Mesendoderm (in vitro differentiated cells): Measurements from ENCODE around the gene SPEG.
A peak's percentile ranks its signal among the peaks of the same experiment; 100 is the strongest.

Experiments
- DNase-seq: peaks from one replicate; pipeline ENCODE4 v3.0.0; 2013
- H2AK5ac ChIP-seq: 2 replicates; pipeline ENCODE4 v1.6.1; 2013; ENCODE audit warnings: low read length, inconsistent platforms
- H2BK120ac ChIP-seq: 2 replicates; pipeline ENCODE4 v1.6.1; 2013; ENCODE audit warnings: low read depth, mild to moderate bottlenecking, low read length, moderate library complexity, mixed read lengths
- H2BK15ac ChIP-seq: replicated peaks from 2 replicates; pipeline ENCODE4 v1.6.1; 2013; ENCODE audit warnings: low read depth, mild to moderate bottlenecking, moderate library complexity
- H2BK5ac ChIP-seq: 2 replicates; pipeline ENCODE4 v1.6.1; 2013; ENCODE audit warnings: low read length, inconsistent platforms
- H3K18ac ChIP-seq: 2 replicates; pipeline ENCODE4 v1.6.1; 2013; ENCODE audit warnings: mild to moderate bottlenecking, low read length, mixed read lengths
- H3K23ac ChIP-seq: one replicate; pipeline ENCODE4 v1.6.1; 2013; ENCODE audit warnings: low read length
- H3K27ac ChIP-seq: 2 replicates; pipeline ENCODE4 v1.5.1; 2013; ENCODE audit warnings: low read depth, mild to moderate bottlenecking, inconsistent platforms, low read length, moderate library complexity
- H3K27me3 ChIP-seq: 2 replicates; pipeline ENCODE4 v1.6.1; 2013; ENCODE audit warnings: low read length, control low read depth, mild to moderate bottlenecking, inconsistent platforms; ENCODE audit not compliant: insufficient read depth, poor library complexity
- H3K36me3 ChIP-seq: 2 replicates; pipeline ENCODE4 v1.6.1; 2013; ENCODE audit warnings: low read length, inconsistent platforms; ENCODE audit not compliant: control insufficient read depth, insufficient read depth
- H3K4ac ChIP-seq: one replicate; pipeline ENCODE4 v1.6.1; 2013; ENCODE audit warnings: low read depth, mild to moderate bottlenecking, low read length, moderate library complexity
- H3K4me1 ChIP-seq: 2 replicates; pipeline ENCODE4 v1.6.1; 2013; ENCODE audit warnings: low read depth, low read length, inconsistent platforms; ENCODE audit not compliant: control insufficient read depth
- H3K4me2 ChIP-seq: 2 replicates; pipeline ENCODE4 v1.6.1; 2013; ENCODE audit warnings: low read length
- H3K4me3 ChIP-seq: 2 replicates; pipeline ENCODE4 v1.5.1; 2013; ENCODE audit warnings: mild to moderate bottlenecking, low read length
- H3K56ac ChIP-seq: one replicate; pipeline ENCODE4 v1.6.1; 2013; ENCODE audit warnings: low read length
- H3K79me1 ChIP-seq: 2 replicates; pipeline ENCODE4 v1.6.1; 2013; ENCODE audit warnings: low read length, inconsistent platforms
- H3K79me2 ChIP-seq: 2 replicates; pipeline ENCODE4 v1.6.1; 2013; ENCODE audit warnings: mild to moderate bottlenecking, low read length; ENCODE audit not compliant: control insufficient read depth, insufficient read depth
- H3K9ac ChIP-seq: 2 replicates; pipeline ENCODE4 v1.6.1; 2013; ENCODE audit warnings: low read length, inconsistent platforms
- H4K5ac ChIP-seq: one replicate; pipeline ENCODE4 v1.6.1; 2013; ENCODE audit warnings: low read length
- H4K8ac ChIP-seq: one replicate; pipeline ENCODE4 v1.6.1; 2013; ENCODE audit warnings: low read depth, mild to moderate bottlenecking, control low read depth, low read length, moderate library complexity
- WGBS: extraction: QIAGEN DNeasy Blood & Tissue Kit; methylation state at CpG from one replicate; pipeline ENCODE4 v1.1.7; 2013; ENCODE audit warnings: low lambda C conversion rate, missing lambda C conversion rate; ENCODE audit not compliant: insufficient coverage; ENCODE audit errors: extremely low coverage; 5-methylcytosine and 5-hydroxymethylcytosine counted together

Gene SPEG

DNA sequence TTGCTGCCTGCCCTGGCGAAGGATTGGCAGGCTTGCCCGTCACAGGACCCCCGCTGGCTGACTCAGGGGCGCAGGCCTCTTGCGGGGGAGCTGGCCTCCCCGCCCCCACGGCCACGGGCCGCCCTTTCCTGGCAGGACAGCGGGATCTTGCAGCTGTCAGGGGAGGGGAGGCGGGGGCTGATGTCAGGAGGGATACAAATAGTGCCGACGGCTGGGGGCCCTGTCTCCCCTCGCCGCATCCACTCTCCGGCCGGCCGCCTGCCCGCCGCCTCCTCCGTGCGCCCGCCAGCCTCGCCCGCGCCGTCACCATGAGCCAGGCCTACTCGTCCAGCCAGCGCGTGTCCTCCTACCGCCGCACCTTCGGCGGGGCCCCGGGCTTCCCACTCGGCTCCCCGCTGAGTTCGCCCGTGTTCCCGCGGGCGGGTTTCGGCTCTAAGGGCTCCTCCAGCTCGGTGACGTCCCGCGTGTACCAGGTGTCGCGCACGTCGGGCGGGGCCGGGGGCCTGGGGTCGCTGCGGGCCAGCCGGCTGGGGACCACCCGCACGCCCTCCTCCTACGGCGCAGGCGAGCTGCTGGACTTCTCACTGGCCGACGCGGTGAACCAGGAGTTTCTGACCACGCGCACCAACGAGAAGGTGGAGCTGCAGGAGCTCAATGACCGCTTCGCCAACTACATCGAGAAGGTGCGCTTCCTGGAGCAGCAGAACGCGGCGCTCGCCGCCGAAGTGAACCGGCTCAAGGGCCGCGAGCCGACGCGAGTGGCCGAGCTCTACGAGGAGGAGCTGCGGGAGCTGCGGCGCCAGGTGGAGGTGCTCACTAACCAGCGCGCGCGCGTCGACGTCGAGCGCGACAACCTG is 16.3 kb upstream of the SPEG start, which contains the start of gene DES:
DES (plus strand) TSS at position 223 of the 857 bp plus-strand sequence; CDS start at position 309, 86 bp downstream.
- Histone ChIP-seq H3K79me2 (no peaks in the 10 kb centered on the region), H3K4me2 (peak within 1 kb of the TSS; percentile 21), H4K5ac (no peak within 1 kb of the TSS), H3K27ac (no peak within 1 kb of the TSS), H3K4ac (no peak within 1 kb of the TSS), H2AK5ac (no peak within 1 kb of the TSS), H3K36me3 (no peaks in the 10 kb centered on the region), H2BK15ac (no peak within 1 kb of the TSS), H4K8ac (no peak within 1 kb of the TSS), H2BK120ac (no peak within 1 kb of the TSS), H2BK5ac (no peak within 1 kb of the TSS), H3K9ac (peak within 1 kb of the TSS; percentile 34), H3K4me1 (no peaks in the 10 kb centered on the region), H3K4me3 (no peak within 1 kb of the TSS), H3K56ac (peak within 1 kb of the TSS; percentile 67), H3K23ac (no peak within 1 kb of the TSS), H3K18ac (no peak within 1 kb of the TSS), H3K79me1 (no peaks in the 10 kb centered on the region), H3K27me3 (peaks cover 8% of the 10 kb centered on the region)
- no CpG with 5 or more reads among the region's 98 CpGs for WGBS
- DNase-seq: no peak

DNA sequence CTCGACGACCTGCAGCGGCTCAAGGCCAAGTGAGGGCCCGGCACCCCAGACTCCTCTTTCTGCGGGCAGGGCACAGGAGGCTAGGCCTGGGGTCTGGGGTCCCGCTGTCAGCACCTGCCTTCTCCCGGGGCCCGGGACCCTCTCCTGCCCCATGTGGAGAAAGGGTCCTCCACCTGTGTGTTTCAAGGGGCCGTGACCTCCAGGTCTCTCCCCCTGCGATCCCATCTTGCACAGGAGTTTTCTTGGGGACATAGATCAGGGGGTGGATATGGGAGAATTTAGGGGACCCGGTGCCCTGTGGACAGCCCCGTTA is 15.7 kb upstream of the SPEG start:
- Histone ChIP-seq H2BK15ac (no peak overlapping the region), H4K5ac (no peak overlapping the region), H3K56ac (peak overlapping the region; percentile 67), H3K27ac (no peak overlapping the region), H2AK5ac (no peak overlapping the region), H3K36me3 (no peaks in the 10 kb centered on the region), H2BK5ac (no peak overlapping the region), H2BK120ac (no peak overlapping the region), H3K9ac (no peak overlapping the region), H3K4me3 (no peak overlapping the region), H3K79me2 (no peaks in the 10 kb centered on the region), H3K18ac (no peak overlapping the region), H3K4me1 (no peaks in the 10 kb centered on the region), H3K27me3 (peaks cover 8% of the 10 kb centered on the region), H3K23ac (no peak overlapping the region), H4K8ac (no peak overlapping the region), H3K79me1 (no peaks in the 10 kb centered on the region), H3K4ac (no peak overlapping the region), H3K4me2 (no peak overlapping the region)
- WGBS: no CpG with 5 or more reads among the region's 12 CpGs
- no peak for DNase-seq

DNA sequence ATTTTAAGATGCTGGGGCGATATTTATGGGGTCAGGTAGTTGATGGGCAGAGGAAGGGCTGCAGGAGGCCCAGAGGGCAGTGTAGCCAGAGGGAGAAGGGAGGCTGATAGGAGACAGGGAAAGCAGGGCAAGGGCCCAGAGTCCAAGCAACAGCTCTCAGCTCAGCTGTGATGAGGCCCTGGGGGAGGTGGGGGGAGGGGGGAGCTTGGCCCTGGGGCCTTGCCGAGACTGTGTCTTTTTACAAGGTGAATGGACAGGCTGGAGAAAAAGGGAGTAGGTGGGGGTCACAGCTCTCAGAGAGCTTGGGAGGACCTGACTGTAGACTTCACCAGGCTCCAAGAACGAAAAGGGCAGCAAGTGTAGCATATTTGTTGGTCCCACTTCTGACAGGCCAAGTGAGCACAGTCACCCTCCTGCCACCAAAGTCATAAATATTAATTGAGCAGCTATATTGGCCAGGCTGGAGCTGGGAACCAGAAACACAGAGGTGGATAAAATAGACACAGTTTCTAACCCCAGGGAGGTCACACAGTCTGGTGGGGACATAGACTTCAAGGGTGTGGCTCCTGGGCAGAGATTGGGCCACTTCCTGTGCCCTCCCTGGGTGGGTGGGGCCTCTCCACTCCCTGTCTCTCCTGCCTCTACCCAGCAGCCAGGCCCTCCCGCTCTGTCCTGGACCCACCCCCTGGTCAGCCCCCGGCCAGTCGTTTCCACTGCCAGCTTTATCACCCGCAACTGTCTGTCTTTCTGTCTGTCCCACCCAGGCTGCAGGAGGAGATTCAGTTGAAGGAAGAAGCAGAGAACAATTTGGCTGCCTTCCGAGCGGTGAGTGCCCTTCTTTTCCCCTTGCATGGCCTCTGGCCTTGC is 15.1 kb upstream of the SPEG start:
- no peak overlapping the region for H2BK15ac ChIP-seq
- no peak overlapping the region for H3K4ac ChIP-seq
- no peak overlapping the region for H2BK5ac ChIP-seq
- H3K27ac ChIP-seq: no peak overlapping the region
- no peak overlapping the region for H3K4me3 ChIP-seq
- no peak overlapping the region for H4K8ac ChIP-seq
- H3K4me2 ChIP-seq: no peak overlapping the region
- H3K56ac ChIP-seq: no peak overlapping the region
- H2BK120ac ChIP-seq: no peak overlapping the region
- H2AK5ac ChIP-seq: no peak overlapping the region
- peaks cover 8% of the 10 kb centered on the region for H3K27me3 ChIP-seq
- H3K4me1 ChIP-seq: no peaks in the 10 kb centered on the region
- H3K79me2 ChIP-seq: no peaks in the 10 kb centered on the region
- H4K5ac ChIP-seq: no peak overlapping the region
- WGBS: no CpG with 5 or more reads among the region's 9 CpGs
- H3K23ac ChIP-seq: no peak overlapping the region
- H3K18ac ChIP-seq: no peak overlapping the region
- no peaks in the 10 kb centered on the region for H3K79me1 ChIP-seq
- H3K36me3 ChIP-seq: no peaks in the 10 kb centered on the region
- H3K9ac ChIP-seq: no peak overlapping the region
- no peak for DNase-seq

DNA sequence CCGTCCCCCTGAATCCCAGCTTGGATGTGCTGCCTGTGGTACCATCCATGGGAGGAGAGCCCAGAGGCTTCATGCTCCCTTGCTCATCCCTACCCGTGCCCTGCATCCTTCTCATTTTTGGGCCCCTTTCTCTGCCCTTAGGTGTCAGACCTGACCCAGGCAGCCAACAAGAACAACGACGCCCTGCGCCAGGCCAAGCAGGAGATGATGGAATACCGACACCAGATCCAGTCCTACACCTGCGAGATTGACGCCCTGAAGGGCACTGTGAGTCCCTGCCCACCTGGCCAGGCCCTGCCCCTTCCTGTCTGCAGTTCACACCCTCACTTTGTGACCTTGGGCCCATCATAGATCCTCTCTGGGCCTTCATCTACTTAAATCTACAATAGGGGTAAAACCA is 14.0 kb upstream of the SPEG start:
- no peak overlapping the region for H3K4me3 ChIP-seq
- H3K4me2 ChIP-seq: no peak overlapping the region
- H3K23ac ChIP-seq: no peak overlapping the region
- no peak overlapping the region for H3K27ac ChIP-seq
- H4K5ac ChIP-seq: no peak overlapping the region
- H2AK5ac ChIP-seq: no peak overlapping the region
- no peaks in the 10 kb centered on the region for H3K79me1 ChIP-seq
- H3K27me3 ChIP-seq: peaks cover 8% of the 10 kb centered on the region
- H3K79me2 ChIP-seq: no peaks in the 10 kb centered on the region
- H3K18ac ChIP-seq: no peak overlapping the region
- no peak overlapping the region for H2BK15ac ChIP-seq
- H3K4ac ChIP-seq: no peak overlapping the region
- no peak overlapping the region for H3K9ac ChIP-seq
- no peak overlapping the region for H2BK120ac ChIP-seq
- DNase-seq: no peak
- H3K56ac ChIP-seq: no peak overlapping the region
- H4K8ac ChIP-seq: no peak overlapping the region
- no peaks in the 10 kb centered on the region for H3K4me1 ChIP-seq
- no CpG with 5 or more reads among the region's 8 CpGs for WGBS
- no peaks in the 10 kb centered on the region for H3K36me3 ChIP-seq
- no peak overlapping the region for H2BK5ac ChIP-seq

DNA sequence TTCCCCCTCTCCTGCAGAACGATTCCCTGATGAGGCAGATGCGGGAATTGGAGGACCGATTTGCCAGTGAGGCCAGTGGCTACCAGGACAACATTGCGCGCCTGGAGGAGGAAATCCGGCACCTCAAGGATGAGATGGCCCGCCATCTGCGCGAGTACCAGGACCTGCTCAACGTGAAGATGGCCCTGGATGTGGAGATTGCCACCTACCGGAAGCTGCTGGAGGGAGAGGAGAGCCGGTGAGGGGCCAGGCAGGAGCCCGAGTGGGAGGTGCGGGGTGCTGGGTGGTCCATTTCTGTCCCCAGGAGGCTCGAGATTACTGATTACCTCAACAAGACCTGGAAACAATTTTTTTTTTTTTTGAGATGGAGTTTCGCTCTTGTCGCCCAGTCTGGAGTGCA is 13.3 kb upstream of the SPEG start:
- Histone ChIP-seq H3K27me3 (peaks cover 8% of the 10 kb centered on the region), H3K4me3 (no peak overlapping the region), H3K18ac (no peak overlapping the region), H3K4me1 (no peaks in the 10 kb centered on the region), H3K23ac (no peak overlapping the region), H2AK5ac (no peak overlapping the region), H3K79me2 (no peaks in the 10 kb centered on the region), H4K8ac (no peak overlapping the region), H3K36me3 (no peaks in the 10 kb centered on the region), H3K4ac (no peak overlapping the region), H3K4me2 (no peak overlapping the region), H3K56ac (no peak overlapping the region), H3K79me1 (no peaks in the 10 kb centered on the region), H3K27ac (no peak overlapping the region), H2BK15ac (no peak overlapping the region), H4K5ac (no peak overlapping the region), H2BK5ac (no peak overlapping the region), H3K9ac (no peak overlapping the region), H2BK120ac (no peak overlapping the region)
- WGBS: no CpG with 5 or more reads among the region's 17 CpGs
- DNase-seq: no peak
